ENCODE results near the gene RIMBP2.

GRCh38 chr12:130581782-130582181 lies 134.3 kb downstream of the RIMBP2 start:
- TF ChIP-seq, protein P1, sequence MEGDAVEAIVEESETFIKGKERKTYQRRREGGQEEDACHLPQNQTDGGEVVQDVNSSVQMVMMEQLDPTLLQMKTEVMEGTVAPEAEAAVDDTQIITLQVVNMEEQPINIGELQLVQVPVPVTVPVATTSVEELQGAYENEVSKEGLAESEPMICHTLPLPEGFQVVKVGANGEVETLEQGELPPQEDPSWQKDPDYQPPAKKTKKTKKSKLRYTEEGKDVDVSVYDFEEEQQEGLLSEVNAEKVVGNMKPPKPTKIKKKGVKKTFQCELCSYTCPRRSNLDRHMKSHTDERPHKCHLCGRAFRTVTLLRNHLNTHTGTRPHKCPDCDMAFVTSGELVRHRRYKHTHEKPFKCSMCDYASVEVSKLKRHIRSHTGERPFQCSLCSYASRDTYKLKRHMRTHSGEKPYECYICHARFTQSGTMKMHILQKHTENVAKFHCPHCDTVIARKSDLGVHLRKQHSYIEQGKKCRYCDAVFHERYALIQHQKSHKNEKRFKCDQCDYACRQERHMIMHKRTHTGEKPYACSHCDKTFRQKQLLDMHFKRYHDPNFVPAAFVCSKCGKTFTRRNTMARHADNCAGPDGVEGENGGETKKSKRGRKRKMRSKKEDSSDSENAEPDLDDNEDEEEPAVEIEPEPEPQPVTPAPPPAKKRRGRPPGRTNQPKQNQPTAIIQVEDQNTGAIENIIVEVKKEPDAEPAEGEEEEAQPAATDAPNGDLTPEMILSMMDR (IDR thresholded peaks at IDR 0.05; ENCODE audit: poor library complexity, severe bottlenecking): no peak
- TF ChIP-seq, protein P2, sequence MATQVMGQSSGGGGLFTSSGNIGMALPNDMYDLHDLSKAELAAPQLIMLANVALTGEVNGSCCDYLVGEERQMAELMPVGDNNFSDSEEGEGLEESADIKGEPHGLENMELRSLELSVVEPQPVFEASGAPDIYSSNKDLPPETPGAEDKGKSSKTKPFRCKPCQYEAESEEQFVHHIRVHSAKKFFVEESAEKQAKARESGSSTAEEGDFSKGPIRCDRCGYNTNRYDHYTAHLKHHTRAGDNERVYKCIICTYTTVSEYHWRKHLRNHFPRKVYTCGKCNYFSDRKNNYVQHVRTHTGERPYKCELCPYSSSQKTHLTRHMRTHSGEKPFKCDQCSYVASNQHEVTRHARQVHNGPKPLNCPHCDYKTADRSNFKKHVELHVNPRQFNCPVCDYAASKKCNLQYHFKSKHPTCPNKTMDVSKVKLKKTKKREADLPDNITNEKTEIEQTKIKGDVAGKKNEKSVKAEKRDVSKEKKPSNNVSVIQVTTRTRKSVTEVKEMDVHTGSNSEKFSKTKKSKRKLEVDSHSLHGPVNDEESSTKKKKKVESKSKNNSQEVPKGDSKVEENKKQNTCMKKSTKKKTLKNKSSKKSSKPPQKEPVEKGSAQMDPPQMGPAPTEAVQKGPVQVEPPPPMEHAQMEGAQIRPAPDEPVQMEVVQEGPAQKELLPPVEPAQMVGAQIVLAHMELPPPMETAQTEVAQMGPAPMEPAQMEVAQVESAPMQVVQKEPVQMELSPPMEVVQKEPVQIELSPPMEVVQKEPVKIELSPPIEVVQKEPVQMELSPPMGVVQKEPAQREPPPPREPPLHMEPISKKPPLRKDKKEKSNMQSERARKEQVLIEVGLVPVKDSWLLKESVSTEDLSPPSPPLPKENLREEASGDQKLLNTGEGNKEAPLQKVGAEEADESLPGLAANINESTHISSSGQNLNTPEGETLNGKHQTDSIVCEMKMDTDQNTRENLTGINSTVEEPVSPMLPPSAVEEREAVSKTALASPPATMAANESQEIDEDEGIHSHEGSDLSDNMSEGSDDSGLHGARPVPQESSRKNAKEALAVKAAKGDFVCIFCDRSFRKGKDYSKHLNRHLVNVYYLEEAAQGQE (IDR thresholded peaks at IDR 0.05; ENCODE audit: borderline replicate concordance): no peak
- TF ChIP-seq SMC3 (conservative IDR thresholded peaks at IDR 0.05; ENCODE audit: poor library complexity) (no peak), TAF1 (IDR thresholded peaks at IDR 0.05; ENCODE audit: low read depth) (no peak)

All from neural cell (in vitro differentiated cells).